GM19193 (cell line): ENCODE results near the gene NLGN2.

Experiments
- POLR2A ChIP-seq: IDR thresholded peaks from 4 replicates; pipeline ENCODE4 v1.6.1; 2011; ENCODE audit not compliant: insufficient read depth, insufficient read length; ENCODE audit errors: extremely low read depth

Gene NLGN2

DNA sequence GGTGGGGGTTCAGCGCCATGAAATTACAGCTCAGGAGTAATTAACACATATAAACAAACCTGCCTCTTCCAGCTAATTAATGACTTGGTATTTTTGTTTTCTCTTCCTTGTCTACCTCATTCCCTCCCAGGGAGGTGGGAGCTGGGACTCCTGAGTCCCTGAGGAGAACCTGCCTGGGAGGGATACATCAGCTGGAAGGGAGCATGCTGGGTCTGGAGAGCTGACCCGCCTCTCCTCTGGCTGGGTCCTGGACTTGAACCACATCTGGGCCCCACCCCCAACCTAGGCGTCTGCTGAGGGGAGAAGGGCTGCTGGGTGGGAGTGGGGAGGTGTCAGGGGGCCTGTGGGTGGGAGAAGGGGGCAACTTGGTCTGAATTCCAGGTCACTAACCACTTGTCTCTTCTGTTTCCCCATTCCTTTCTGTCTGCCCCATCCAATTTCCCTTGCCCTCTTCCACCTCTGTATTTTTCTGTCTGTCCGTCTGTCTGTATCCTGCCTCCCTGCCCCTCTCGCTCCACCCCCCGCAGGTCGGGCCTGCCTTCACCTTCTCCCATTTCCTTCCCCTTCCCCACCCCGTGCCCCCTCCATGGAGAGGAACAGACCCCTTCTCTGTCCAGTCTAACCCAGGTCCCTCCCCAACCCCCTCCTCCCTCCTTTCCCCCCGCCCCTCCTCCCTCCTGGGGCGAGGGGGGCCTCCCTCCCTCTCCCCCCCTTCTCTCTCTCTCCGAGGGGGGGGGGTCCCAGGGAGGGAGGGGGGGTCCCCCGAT lies at the start of gene NLGN2:
Gene NLGN2 (plus strand): TSS at position 361 of the 767 bp plus-strand sequence. CDS start 411 bp downstream, outside the sequence.
- no peak for TF ChIP-seq POLR2A

DNA sequence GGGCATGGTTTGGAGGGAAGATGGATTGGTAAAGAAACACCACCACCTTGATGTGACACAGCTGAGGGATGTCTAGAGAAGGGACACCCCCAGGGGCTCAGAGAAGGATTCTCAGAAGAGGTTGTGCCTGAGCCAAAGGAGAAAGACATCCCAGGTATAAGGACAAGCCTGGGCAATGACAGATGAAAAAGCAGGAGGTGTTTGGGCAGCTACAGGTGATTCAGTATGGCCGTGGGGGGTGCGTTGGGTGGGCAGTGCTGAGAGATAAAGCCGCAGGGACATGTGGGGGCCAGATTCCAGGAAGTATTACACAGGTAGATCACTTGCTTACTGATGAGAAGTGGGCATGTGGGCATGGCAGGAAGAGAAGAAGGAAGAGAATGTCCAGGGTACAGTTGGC lies 45.7 kb upstream of the NLGN2 start:
- no peak for TF ChIP-seq POLR2A

GRCh38 chr17:7363311-7363710 lies 44.3 kb upstream of the NLGN2 start:
- no peak for TF ChIP-seq POLR2A

DNA sequence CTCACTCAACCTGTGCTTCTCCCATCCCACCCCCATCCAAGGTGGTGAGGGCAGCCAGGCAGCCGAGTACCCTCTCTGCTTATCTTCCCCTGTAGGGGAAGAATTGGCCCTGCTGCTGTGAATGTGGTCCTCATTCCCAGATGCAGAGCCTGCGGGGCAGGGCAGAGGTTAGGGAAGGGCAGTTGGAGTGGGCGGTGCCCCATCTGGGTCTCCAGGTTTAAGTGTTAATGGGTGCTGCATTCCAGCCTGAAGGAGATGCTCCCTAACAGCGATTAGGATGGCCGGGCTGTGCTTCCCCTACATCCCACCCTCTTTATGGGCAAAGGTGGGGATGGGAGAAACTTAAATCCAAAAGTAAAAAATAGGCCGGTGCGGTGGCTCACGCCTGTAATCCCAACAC lies 40.6 kb upstream of the NLGN2 start:
- no peak for TF ChIP-seq POLR2A

GRCh38 chr17:7367918-7368598 lies 39.6 kb upstream of the NLGN2 start:
- no peak for TF ChIP-seq POLR2A

DNA sequence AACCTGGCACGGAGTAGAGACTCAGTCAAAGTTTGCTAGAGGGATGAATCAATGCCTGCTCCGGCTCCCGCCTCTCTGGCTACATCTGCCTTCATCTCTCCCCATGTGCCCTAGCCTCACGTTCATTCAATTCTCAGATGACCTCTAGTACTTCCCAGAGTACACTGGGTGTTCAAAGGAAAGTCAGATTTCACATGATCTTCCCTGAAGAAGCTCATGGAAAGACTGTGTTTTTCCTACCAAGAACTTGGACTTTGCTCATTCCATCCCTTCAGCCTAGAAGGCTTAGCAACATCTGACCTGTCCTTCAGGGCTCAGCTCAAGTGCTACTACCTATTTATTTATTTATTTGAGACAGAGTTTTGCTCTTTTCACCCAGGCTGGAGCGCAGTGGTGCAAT lies 37.8 kb upstream of the NLGN2 start:
- no peak for TF ChIP-seq POLR2A

GRCh38 chr17:7370853-7371252 lies 36.8 kb upstream of the NLGN2 start:
- no peak for TF ChIP-seq POLR2A

- TF ChIP-seq POLR2A, result no peak
Measured at GRCh38 chr17:7374353-7374752, 33.3 kb upstream of the NLGN2 start.

- no peak for TF ChIP-seq POLR2A
Measured at GRCh38 chr17:7379134-7379533, 28.5 kb upstream of the NLGN2 start.

DNA sequence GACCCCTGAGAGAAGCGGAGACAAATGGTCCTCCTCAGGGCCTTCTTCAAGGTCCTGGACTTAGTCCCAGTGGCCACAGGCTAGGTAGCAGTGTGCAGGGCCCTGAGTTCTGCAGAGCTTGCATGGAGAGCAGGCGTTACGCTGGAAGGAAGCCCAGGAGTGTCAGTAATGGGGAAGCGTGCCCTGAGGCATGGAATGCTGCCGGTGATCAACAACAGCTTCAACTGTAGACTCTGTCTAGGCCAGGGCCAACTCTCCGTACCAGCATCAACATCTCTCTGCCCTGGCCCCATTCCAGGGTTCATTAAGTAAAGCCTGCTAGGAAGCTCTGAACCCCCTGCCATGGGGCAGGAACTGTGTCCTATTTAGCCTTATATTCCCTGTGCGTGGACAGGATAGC lies 27.3 kb upstream of the NLGN2 start:
- no peak for TF ChIP-seq POLR2A

DNA sequence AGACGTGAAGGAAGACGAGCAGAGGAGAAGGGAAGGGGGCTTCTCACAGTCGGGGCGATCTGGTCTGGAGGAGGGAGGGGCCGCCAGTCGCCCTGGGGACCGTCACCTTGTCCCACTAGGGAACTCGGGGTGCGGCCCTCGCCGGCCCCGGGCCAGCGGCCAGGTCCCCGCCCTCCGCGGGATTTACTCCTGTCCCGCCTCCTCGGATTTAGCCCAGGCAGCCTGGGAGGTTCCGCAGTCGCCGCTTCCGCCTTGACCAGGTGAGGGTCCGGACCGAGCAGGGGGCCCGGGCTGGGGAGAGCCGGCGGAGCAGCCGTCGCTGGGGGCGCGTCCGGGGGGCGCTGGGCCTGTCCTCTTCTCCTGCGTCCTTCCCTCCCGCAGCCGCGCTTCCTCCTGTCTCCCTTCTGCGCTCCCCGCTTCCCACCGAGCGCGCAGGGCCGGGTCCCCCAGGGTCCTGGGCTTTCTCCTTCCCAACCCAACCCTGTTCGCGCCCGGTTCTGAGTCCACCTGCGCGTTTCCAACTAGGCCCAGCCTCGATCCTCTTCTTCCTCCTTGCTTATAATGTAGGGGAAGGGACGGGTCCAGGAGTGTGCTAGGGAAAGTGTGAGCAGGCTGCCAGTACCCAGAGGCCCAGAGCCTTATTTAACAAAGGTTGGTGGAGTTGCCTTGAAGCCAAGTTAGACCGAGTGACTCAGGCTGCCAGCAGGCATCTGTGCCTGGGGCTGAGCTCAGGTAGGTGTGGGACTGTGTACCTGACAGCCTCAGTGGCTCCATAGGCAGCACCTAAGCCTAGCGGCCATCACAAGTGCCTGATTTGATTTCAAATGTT lies 26.6 kb upstream of the NLGN2 start, which contains the start of gene TNK1:
Gene TNK1 (plus strand): TSS at position 235 of the 829 bp plus-strand sequence. CDS start 1,838 bp downstream, outside the sequence.
- no peak for TF ChIP-seq POLR2A

DNA sequence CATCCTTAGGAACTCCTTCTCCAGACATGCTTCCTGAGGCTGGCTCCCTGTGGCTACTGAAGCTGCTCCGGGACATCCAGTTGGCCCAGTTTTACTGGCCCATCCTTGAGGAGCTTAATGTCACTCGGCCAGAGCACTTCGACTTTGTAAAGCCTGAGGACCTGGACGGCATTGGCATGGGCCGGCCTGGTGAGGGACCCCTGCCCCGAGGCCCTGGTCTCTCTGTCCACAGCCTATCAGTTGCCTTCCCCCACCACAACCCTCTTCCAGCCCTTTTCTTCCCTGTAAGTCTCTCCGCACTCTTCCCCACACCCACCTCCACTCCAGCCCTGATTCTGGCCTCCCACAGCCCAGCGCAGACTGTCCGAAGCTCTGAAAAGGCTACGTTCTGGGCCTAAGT lies 24.7 kb upstream of the NLGN2 start:
- no peak for TF ChIP-seq POLR2A

DNA sequence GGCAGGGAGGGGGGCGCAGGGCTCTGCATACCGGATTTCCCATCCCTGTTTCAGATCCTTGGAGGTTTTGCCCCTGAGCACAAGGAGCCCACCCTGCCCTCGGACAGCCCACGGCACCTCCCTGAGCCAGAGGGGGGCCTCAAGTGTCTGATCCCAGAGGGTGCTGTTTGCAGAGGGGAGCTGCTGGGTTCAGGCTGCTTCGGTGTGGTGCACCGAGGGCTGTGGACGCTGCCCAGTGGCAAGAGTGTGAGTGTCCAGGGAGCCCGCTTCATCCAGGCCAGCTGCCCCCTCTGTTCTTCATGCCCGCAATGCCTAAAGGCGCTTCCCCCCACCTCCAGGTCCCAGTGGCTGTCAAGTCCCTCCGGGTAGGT lies 24.3 kb upstream of the NLGN2 start:
- no peak for TF ChIP-seq POLR2A

GRCh38 chr17:7383742-7384488 lies 23.7 kb upstream of the NLGN2 start:
- peak; percentile 43 for TF ChIP-seq POLR2A

GRCh38 chr17:7384489-7385081 lies 23.1 kb upstream of the NLGN2 start:
- TF ChIP-seq POLR2A, result no peak

DNA sequence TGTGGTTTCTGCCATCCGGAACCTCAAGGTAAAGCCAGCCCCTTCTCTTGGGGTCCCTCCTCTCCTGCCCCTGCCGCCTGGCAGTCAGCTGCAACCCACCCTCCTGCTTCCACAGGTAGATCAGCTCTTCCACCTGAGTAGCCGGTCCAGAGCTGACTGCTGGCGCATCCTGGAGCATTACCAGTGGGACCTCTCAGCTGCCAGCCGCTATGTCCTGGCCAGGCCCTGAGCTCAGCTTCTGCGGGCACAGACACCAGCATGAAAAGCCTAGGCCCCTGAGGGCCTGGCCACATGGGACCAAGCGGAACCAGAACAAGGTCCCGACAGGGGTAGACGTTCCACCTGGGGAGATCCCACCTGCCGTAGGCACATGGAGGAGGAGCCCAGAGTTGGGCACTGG lies 18.8 kb upstream of the NLGN2 start:
- TF ChIP-seq POLR2A, result no peak
